HG03378 (cell line): ENCODE results near the gene OR13J1.

Experiments used
- ATAC-seq: cut with Tn5 transposase; IDR thresholded peaks from one replicate; pipeline ENCODE4 v1.9.1; 2021; ENCODE audit warnings: mild to moderate bottlenecking, moderate library complexity; ENCODE audit not compliant: unreplicated experiment

OR13J1 gene

DNA sequence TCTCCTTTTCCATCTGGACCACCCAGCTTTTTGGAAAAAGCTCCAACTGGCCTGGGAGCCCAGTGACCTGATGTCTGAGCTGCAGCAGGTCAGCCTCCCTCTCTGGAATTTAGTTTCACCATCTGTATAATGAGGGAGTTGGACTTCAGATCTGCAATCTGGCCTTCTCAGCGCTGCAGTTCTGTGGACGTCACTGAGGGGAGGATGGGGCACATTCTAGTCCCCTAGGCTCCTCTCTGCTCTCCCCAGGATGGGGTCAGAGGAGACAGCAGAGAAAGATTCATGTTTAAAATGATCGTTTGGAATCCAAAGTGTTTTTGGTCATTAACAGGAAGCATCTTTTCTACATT, 10.2 kb downstream of the OR13J1 start:
- no peak for ATAC-seq

GRCh38 chr9:35859310-35859989, 10.8 kb downstream of the OR13J1 start:
- ATAC-seq = no peak

GRCh38 chr9:35858458-35858857, 11.7 kb downstream of the OR13J1 start:
- ATAC-seq = no peak

- ATAC-seq = no peak
Measured at GRCh38 chr9:35856882-35857281, 13.3 kb downstream of the OR13J1 start.

- ATAC-seq = no peak
Measured at GRCh38 chr9:35856206-35856605, 14.0 kb downstream of the OR13J1 start.

GRCh38 chr9:35854091-35854762, 16.0 kb downstream of the OR13J1 start:
- ATAC-seq = no peak

GRCh38 chr9:35852876-35853865, 17.0 kb downstream of the OR13J1 start:
- ATAC-seq = no peak

DNA sequence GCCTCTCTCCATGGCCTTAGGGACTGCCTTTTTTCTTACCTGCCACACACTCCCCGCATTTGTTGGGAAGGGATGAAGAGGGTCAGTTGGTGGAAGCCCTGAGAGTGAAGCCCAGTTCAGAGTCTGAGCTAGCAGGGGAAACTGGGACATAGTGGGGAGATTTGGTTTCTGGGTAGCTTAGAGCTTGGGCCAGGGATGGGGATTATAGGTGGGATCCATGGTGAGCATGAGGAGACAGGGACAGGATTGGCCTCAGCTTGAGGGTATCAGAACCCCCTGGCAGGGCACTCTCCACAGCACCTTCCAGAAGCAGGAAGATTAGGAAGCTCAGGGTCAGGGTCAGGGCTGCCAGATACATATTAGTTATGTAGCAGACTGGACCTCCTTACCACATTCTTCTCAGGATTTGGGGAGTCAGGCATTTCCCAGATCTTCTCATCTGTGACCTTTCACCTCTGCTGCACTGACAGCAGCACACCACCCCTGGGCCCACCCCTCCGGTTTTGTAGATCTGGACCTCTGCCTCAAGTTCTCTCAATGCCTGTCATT, 17.9 kb downstream of the OR13J1 start:
- ATAC-seq = no peak

- ATAC-seq = peak; percentile 94
Measured at GRCh38 chr9:35847792-35848572, 22.2 kb downstream of the OR13J1 start.

DNA sequence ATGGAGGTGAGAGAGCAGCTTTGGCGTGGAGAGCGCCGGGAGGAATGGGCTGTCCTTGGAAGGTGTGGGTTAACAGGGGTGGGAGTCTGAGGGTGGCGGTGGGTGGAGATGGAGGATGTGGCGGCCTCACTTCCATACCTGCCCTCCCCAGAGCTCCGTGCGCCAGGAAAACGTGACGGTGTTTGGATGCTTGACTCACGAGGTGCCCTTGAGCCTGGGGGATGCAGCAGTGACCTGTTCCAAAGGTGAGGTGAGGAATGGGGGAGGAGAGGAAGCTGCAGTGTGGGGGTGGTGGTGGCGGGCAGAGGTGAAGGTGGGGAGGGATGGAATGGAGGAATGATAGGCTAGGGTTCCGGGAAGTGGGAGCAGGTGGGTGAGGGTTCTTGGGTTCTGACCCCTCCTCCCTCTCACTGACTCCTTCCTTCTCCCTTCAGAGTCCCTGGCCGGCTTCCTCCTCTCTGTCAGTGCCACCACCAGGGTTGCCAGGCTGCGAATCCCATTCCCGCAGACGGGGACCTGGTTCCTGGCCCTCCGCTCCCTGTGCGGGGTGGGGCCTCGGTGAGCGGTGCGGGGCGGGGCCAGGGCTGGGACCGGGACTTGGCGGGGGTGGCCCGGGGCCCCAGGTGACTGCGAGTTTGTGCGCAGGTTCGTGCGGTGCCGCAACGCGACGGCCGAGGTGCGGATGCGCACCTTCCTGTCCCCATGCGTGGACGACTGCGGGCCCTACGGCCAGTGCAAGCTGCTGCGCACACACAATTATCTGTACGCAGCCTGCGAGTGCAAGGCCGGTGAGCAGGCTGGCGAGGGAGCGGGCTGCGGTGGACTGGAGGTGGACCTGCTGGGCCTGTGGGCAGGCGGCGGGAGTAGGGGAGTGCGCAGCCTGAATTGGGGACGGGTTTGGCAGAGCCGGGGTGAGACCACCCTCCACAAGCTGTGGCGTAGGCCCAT, 24.1 kb downstream of the OR13J1 start:
- ATAC-seq = no peak

GRCh38 chr9:35844628-35845270, 25.5 kb downstream of the OR13J1 start:
- ATAC-seq = peak; percentile 33

DNA sequence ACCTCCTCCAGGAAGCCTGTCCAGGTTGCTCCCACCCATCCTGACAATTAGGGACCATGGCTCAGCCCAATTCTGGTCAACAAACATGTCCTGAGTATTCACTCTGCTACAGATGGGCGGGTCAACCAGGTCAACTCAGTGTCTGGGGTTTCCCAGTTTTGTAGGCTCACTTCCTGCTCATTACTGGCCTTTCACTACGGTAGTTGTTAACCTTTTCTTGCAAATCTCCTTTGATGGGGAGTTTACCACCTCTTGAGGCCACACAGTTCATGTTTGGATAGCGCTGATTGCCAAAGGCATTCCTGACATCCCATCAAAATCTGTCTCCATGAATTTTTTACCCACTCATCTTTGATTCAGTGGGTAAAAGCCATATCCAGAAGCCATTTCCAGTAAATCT, 27.4 kb downstream of the OR13J1 start:
- peak; percentile 75 for ATAC-seq

DNA sequence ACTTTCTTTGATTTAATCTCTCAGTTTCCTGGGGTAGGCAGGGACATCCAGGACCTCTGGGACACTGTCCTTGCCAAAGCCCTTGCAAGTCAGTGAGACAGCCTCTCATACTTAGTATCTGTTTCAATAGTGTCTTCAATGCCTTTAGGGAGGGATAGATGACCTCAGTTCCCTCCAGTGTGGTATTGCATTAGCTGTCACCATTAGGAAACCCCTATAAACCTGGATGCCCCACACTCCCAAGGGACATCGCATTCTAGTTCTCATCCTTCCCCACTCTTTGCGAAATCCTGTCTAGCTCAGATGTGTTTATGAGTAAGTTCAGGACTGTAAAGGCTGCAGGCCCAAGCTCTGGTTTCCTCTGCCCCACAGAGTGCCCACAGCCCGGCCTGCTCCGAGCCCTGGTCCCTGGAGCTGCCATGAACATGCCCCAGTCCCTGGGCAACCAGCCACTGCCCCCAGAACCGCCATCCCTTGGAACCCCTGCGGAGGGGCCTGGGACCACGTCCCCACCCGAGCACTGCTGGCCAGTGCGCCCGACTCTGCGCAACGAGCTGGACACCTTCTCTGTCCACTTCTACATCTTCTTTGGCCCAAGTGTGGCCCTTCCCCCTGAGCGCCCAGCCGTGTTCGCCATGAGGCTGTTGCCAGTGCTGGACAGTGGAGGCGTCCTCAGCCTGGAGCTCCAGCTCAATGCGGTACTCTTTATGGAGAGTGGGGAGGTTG, 28.0 kb downstream of the OR13J1 start:
- ATAC-seq = no peak

- ATAC-seq = no peak
Measured at GRCh38 chr9:35841645-35841900, 28.6 kb downstream of the OR13J1 start.

GRCh38 chr9:35840881-35841644, 29.1 kb downstream of the OR13J1 start:
- ATAC-seq = no peak

GRCh38 chr9:35839926-35840325, 30.3 kb downstream of the OR13J1 start:
- ATAC-seq = no peak

DNA sequence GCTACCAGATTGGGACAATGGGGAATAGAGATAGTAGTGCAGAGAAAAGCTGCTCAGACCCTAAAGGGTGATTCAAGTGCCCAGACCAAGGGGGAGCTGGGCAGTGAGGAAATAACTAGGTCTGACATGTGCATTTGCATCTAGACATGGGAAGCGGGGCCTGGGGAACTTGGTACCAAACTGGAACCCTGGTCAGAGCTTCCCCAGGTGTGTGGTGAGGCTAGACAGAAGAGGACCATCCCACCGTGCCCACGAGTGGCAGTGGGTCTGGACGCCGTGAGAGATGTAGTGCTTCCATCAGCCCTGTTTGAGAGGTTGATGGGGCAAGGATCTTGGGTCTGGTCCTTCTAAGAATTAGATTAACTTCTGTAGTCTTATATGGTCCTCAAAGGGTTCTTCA, 33.6 kb downstream of the OR13J1 start:
- ATAC-seq = no peak

GRCh38 chr9:35835766-35836165, 34.4 kb downstream of the OR13J1 start:
- ATAC-seq = no peak
